IPS-18a (cell line): ENCODE data around the gene GLT8D2.
A peak's percentile ranks its signal among the peaks of the same experiment; 100 is the strongest.

Experiments used
- H3K27ac ChIP-seq: one replicate; pipeline ENCODE4 v1.5.1; 2013; ENCODE audit warnings: low read length
- H3K27me3 ChIP-seq: one replicate; pipeline ENCODE4 v1.6.1; 2013; ENCODE audit warnings: mild to moderate bottlenecking, low read length; ENCODE audit not compliant: control insufficient read depth, insufficient read depth
- H3K36me3 ChIP-seq: one replicate; pipeline ENCODE4 v1.6.1; 2013; ENCODE audit warnings: low read depth, low read length; ENCODE audit not compliant: control insufficient read depth
- H3K4me1 ChIP-seq: one replicate; pipeline ENCODE4 v1.6.1; 2013; ENCODE audit warnings: low read depth, low read length; ENCODE audit not compliant: control insufficient read depth
- H3K4me3 ChIP-seq: one replicate; pipeline ENCODE4 v1.5.1; 2013; ENCODE audit warnings: low read length
- H3K9ac ChIP-seq: one replicate; pipeline ENCODE4 v1.6.1; 2013; ENCODE audit warnings: mild to moderate bottlenecking, low read length, moderate library complexity
- H3K9me3 ChIP-seq: one replicate; pipeline ENCODE4 v1.6.1; 2013; ENCODE audit warnings: low read depth, low read length; ENCODE audit not compliant: control insufficient read depth

Gene GLT8D2

GRCh38 chr12:103964805-103965204 is 85.2 kb downstream of the GLT8D2 start:
- peak overlapping the region; percentile 77 for H3K27ac ChIP-seq
- peaks cover 16% of the 10 kb centered on the region for H3K4me1 ChIP-seq
- peak overlapping the region; percentile 98 for H3K9ac ChIP-seq

GRCh38 chr12:103962493-103962892 is 87.5 kb downstream of the GLT8D2 start:
- H3K27ac ChIP-seq = no peak overlapping the region
- no peak overlapping the region for H3K4me3 ChIP-seq
- H3K9me3 ChIP-seq = no peaks in the 10 kb centered on the region
- peaks cover 4% of the 10 kb centered on the region for H3K36me3 ChIP-seq
- peaks cover 16% of the 10 kb centered on the region for H3K4me1 ChIP-seq
- no peak overlapping the region for H3K9ac ChIP-seq
- no peaks in the 10 kb centered on the region for H3K27me3 ChIP-seq

More at GRCh38 chr12:103964805-103965204, 85.2 kb downstream of the GLT8D2 start:
- Histone ChIP-seq H3K27me3 (no peaks in the 10 kb centered on the region), H3K36me3 (peaks cover 17% of the 10 kb centered on the region), H3K4me3 (peak overlapping the region; percentile 95), H3K9me3 (no peaks in the 10 kb centered on the region)

GRCh38 chr12:103960616-103961227 is 89.3 kb downstream of the GLT8D2 start:
- peaks cover 4% of the 10 kb centered on the region for H3K36me3 ChIP-seq
- H3K4me3 ChIP-seq = no peak overlapping the region
- peaks cover 12% of the 10 kb centered on the region for H3K4me1 ChIP-seq
- no peak overlapping the region for H3K27ac ChIP-seq
- no peak overlapping the region for H3K9ac ChIP-seq
- no peaks in the 10 kb centered on the region for H3K27me3 ChIP-seq
- no peaks in the 10 kb centered on the region for H3K9me3 ChIP-seq

GRCh38 chr12:103958621-103959020 is 91.4 kb downstream of the GLT8D2 start:
- Histone ChIP-seq H3K4me1 (peaks cover 2% of the 10 kb centered on the region), H3K9me3 (no peaks in the 10 kb centered on the region), H3K36me3 (peaks cover 14% of the 10 kb centered on the region), H3K9ac (no peak overlapping the region), H3K27me3 (no peaks in the 10 kb centered on the region), H3K4me3 (no peak overlapping the region), H3K27ac (no peak overlapping the region)

- H3K36me3 ChIP-seq = peaks cover 17% of the 10 kb centered on the region
- H3K9me3 ChIP-seq = no peaks in the 10 kb centered on the region
- no peak overlapping the region for H3K27ac ChIP-seq
- no peaks in the 10 kb centered on the region for H3K27me3 ChIP-seq
- peak overlapping the region; percentile 97 for H3K9ac ChIP-seq
- H3K4me3 ChIP-seq = peak overlapping the region; percentile 99
- no peaks in the 10 kb centered on the region for H3K4me1 ChIP-seq
These were observed 92.1 kb downstream of the GLT8D2 start for GRCh38 chr12:103957865-103958388.

- Histone ChIP-seq H3K4me1 (no peaks in the 10 kb centered on the region), H3K36me3 (peaks cover 30% of the 10 kb centered on the region), H3K9ac (peak overlapping the region; percentile 97), H3K9me3 (no peaks in the 10 kb centered on the region), H3K4me3 (peak overlapping the region; percentile 99), H3K27me3 (no peaks in the 10 kb centered on the region), H3K27ac (peak overlapping the region; percentile 87)
These were observed 93.4 kb downstream of the GLT8D2 start for GRCh38 chr12:103956509-103957027.

GRCh38 chr12:103955811-103956508 is 94.0 kb downstream of the GLT8D2 start:
- Histone ChIP-seq H3K27me3 (no peaks in the 10 kb centered on the region), H3K9ac (peak overlapping the region; percentile 97), H3K27ac (peak overlapping the region; percentile 87), H3K4me1 (no peaks in the 10 kb centered on the region), H3K36me3 (peaks cover 36% of the 10 kb centered on the region), H3K9me3 (no peaks in the 10 kb centered on the region), H3K4me3 (peak overlapping the region; percentile 99)

GRCh38 chr12:103952497-103952896 is 97.5 kb downstream of the GLT8D2 start:
- no peak overlapping the region for H3K27ac ChIP-seq
- no peaks in the 10 kb centered on the region for H3K4me1 ChIP-seq
- H3K27me3 ChIP-seq = no peaks in the 10 kb centered on the region
- no peak overlapping the region for H3K9ac ChIP-seq
- no peaks in the 10 kb centered on the region for H3K9me3 ChIP-seq
- H3K36me3 ChIP-seq = peaks cover 70% of the 10 kb centered on the region
- H3K4me3 ChIP-seq = no peak overlapping the region

GRCh38 chr12:103948746-103949406 is 101.1 kb downstream of the GLT8D2 start:
- Histone ChIP-seq H3K36me3 (peaks cover 99% of the 10 kb centered on the region), H3K9me3 (no peaks in the 10 kb centered on the region), H3K27me3 (no peaks in the 10 kb centered on the region), H3K4me1 (no peaks in the 10 kb centered on the region), H3K9ac (no peak overlapping the region), H3K4me3 (no peak overlapping the region), H3K27ac (no peak overlapping the region)

- no peak overlapping the region for H3K4me3 ChIP-seq
- H3K36me3 ChIP-seq = peaks cover 99% of the 10 kb centered on the region
- no peak overlapping the region for H3K9ac ChIP-seq
- H3K4me1 ChIP-seq = no peaks in the 10 kb centered on the region
- H3K9me3 ChIP-seq = no peaks in the 10 kb centered on the region
- H3K27me3 ChIP-seq = no peaks in the 10 kb centered on the region
- H3K27ac ChIP-seq = no peak overlapping the region
These were observed 102.0 kb downstream of the GLT8D2 start for GRCh38 chr12:103947871-103948555.

GRCh38 chr12:103944964-103945363 is 105.0 kb downstream of the GLT8D2 start:
- H3K4me1 ChIP-seq = no peaks in the 10 kb centered on the region

More at GRCh38 chr12:103944964-103945363, 105.0 kb downstream of the GLT8D2 start:
- no peaks in the 10 kb centered on the region for H3K9me3 ChIP-seq
- H3K36me3 ChIP-seq = peaks cover 100% of the 10 kb centered on the region
- no peak overlapping the region for H3K27ac ChIP-seq
- no peak overlapping the region for H3K4me3 ChIP-seq
- no peak overlapping the region for H3K9ac ChIP-seq
- no peaks in the 10 kb centered on the region for H3K27me3 ChIP-seq
